MM.1S (cell line): ENCODE data around the gene C10orf90.

ENCODE experiments used
- EZH2 ChIP-seq: fragments of 300-600 bp; sonication (generic); optimal IDR thresholded peaks from 2 replicates; pipeline ENCODE3; 2017; ENCODE audit warnings: low read depth, mild to moderate bottlenecking, antibody characterized with exemption, low read length, mixed read lengths
- TF ChIP-seq, protein P1 (sequence below): fragments of 300-600 bp; sonication (generic); IDR thresholded peaks from 2 replicates; pipeline ENCODE4 v1.5.1; 2016; ENCODE audit warnings: antibody characterized with exemption, low read length, mixed read lengths

DNA sequence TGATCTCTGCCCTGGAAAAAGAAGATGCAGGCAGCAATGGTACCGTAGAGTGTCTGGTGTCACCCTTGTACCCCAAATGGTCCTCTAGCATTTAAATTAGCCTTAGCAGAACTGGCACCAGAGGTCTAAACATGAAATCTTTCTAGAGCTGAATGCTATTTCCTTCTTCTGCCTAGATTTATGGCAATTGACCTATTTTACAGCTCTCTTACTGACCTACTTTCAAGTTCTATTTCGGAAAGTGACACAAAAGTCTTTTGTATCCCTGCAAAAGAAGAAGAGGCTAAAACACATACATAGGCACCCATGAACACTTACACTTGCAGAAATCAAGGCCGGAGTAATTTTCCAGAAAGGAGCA lies 272.1 kb downstream of the C10orf90 start:
- TF ChIP-seq, protein P1, sequence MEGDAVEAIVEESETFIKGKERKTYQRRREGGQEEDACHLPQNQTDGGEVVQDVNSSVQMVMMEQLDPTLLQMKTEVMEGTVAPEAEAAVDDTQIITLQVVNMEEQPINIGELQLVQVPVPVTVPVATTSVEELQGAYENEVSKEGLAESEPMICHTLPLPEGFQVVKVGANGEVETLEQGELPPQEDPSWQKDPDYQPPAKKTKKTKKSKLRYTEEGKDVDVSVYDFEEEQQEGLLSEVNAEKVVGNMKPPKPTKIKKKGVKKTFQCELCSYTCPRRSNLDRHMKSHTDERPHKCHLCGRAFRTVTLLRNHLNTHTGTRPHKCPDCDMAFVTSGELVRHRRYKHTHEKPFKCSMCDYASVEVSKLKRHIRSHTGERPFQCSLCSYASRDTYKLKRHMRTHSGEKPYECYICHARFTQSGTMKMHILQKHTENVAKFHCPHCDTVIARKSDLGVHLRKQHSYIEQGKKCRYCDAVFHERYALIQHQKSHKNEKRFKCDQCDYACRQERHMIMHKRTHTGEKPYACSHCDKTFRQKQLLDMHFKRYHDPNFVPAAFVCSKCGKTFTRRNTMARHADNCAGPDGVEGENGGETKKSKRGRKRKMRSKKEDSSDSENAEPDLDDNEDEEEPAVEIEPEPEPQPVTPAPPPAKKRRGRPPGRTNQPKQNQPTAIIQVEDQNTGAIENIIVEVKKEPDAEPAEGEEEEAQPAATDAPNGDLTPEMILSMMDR = no peak
- TF ChIP-seq EZH2 = no peak
